Liver (tissue), 9 donors: ENCODE results near the gene NFAT5. TPM values are rescaled to one million over a fixed set of nuclear protein-coding genes. Genes with fewer than 3 reads are reported as not detected.

ENCODE experiments used
- DNase-seq: peaks from one replicate; pipeline ENCODE4 v3.0.0-alpha.2; 2017; ENCODE audit warnings: low spot score
- H3K27ac ChIP-seq, 2 donors: one replicate each; pipeline ENCODE4 v1.7.0; 2013; ENCODE audit warnings: inconsistent platforms in 2 of 2, low read length in 2 of 2, control low read depth in 1 of 2, low read depth in 1 of 2, mild to moderate bottlenecking in 1 of 2
- H3K27me3 ChIP-seq, 4 donors: one replicate each; pipeline versions ENCODE4 v1.6.1 to v1.7.0; 2013; ENCODE audit warnings: low read length in 3 of 4, inconsistent platforms in 1 of 4, mild to moderate bottlenecking in 1 of 4, moderate library complexity in 1 of 4; ENCODE audit not compliant: control insufficient read depth in 4 of 4, insufficient read depth in 4 of 4
- H3K36me3 ChIP-seq, 4 donors: one replicate each; pipeline versions ENCODE4 v1.6.1 to v1.7.0; 2013; ENCODE audit warnings: low read length in 3 of 4, mild to moderate bottlenecking in 3 of 4, low read depth in 1 of 4, moderate library complexity in 1 of 4; ENCODE audit not compliant: control insufficient read depth in 4 of 4, insufficient read depth in 3 of 4
- H3K4me1 ChIP-seq, 4 donors: one replicate each; pipeline versions ENCODE4 v1.6.1 to v1.7.0; 2013; ENCODE audit warnings: low read length in 3 of 4, mild to moderate bottlenecking in 3 of 4, moderate library complexity in 1 of 4; ENCODE audit not compliant: control insufficient read depth in 4 of 4, insufficient read depth in 4 of 4
- H3K4me3 ChIP-seq, 3 donors: one replicate each; pipeline versions ENCODE4 v1.6.1 to v1.7.0; 2013; ENCODE audit warnings: low read length in 3 of 3, control low read depth in 1 of 3, low read depth in 1 of 3, mild to moderate bottlenecking in 1 of 3
- H3K9ac ChIP-seq, 2 donors: one replicate each; pipeline ENCODE4 v1.7.0; 2013; ENCODE audit warnings: low read length in 2 of 2, mild to moderate bottlenecking in 2 of 2, moderate library complexity in 2 of 2, control low read depth in 1 of 2, low read depth in 1 of 2
- H3K9me3 ChIP-seq, 4 donors: one replicate each; pipeline versions ENCODE4 v1.6.1 to v1.7.0; 2013; ENCODE audit warnings: low read length in 3 of 4; ENCODE audit not compliant: control insufficient read depth in 4 of 4
- ATF3 ChIP-seq: IDR thresholded peaks from 2 replicates; pipeline ENCODE4 v1.6.1; 2016; ENCODE audit warnings: antibody characterized with exemption
- CTCF ChIP-seq: fragments of 150-350 bp; IDR thresholded peaks from 2 replicates; pipeline ENCODE4 v1.5.1; 2017; ENCODE audit warnings: improper control_type of control experiment, low read depth, low read length; ENCODE audit not compliant: missing input control
- EGR1 ChIP-seq, 2 donors: IDR thresholded peaks; 2 replicates each; pipeline ENCODE4 v1.6.1; 2016 to 2018; ENCODE audit warnings: antibody characterized with exemption in 2 of 2, low read depth in 2 of 2
- FOXA1 ChIP-seq: IDR thresholded peaks from 2 replicates; pipeline ENCODE4 v1.6.1; 2016; ENCODE audit warnings: antibody characterized with exemption
- FOXA2 ChIP-seq: IDR thresholded peaks from 2 replicates; pipeline ENCODE4 v1.6.1; 2016; ENCODE audit warnings: antibody characterized with exemption
- GABPA ChIP-seq, 2 donors: IDR thresholded peaks in 1 of 2; conservative IDR thresholded peaks in 1 of 2; 2 replicates each; pipeline ENCODE4 v1.6.1; 2016; ENCODE audit warnings: antibody characterized with exemption in 2 of 2, mild to moderate bottlenecking in 1 of 2, moderate library complexity in 1 of 2
- HNF4A ChIP-seq, 2 donors: conservative IDR thresholded peaks; 2 replicates each; pipeline ENCODE4 v1.6.1; 2016; ENCODE audit warnings: antibody characterized with exemption in 2 of 2, mild to moderate bottlenecking in 2 of 2
- HNF4G ChIP-seq: IDR thresholded peaks from 2 replicates; pipeline ENCODE4 v1.6.1; 2016; ENCODE audit warnings: antibody characterized with exemption
- JUND ChIP-seq, 2 donors: IDR thresholded peaks; 2 replicates each; pipeline ENCODE4 v1.6.1; 2016; ENCODE audit warnings: antibody characterized with exemption in 2 of 2
- NR2F2 ChIP-seq: IDR thresholded peaks from 2 replicates; pipeline ENCODE4 v1.6.1; 2016; ENCODE audit warnings: antibody characterized with exemption
- RAD21 ChIP-seq, 2 donors: IDR thresholded peaks; 2 replicates each; pipeline ENCODE4 v1.6.1; 2016; ENCODE audit warnings: antibody characterized with exemption in 2 of 2, mild to moderate bottlenecking in 2 of 2
- REST ChIP-seq: IDR thresholded peaks from 2 replicates; pipeline ENCODE4 v1.6.1; 2016; ENCODE audit warnings: antibody characterized with exemption, mild to moderate bottlenecking
- RXRA ChIP-seq, 2 donors: IDR thresholded peaks; 2 replicates each; pipeline ENCODE4 v1.6.1; 2017 to 2018; ENCODE audit warnings: antibody characterized with exemption in 2 of 2, mild to moderate bottlenecking in 1 of 2
- SP1 ChIP-seq: IDR thresholded peaks from 2 replicates; pipeline ENCODE4 v1.6.1; 2018; ENCODE audit warnings: antibody characterized with exemption, mild to moderate bottlenecking
- TAF1 ChIP-seq: conservative IDR thresholded peaks from 2 replicates; pipeline ENCODE4 v1.6.1; 2016; ENCODE audit warnings: antibody characterized with exemption, mild to moderate bottlenecking
- YY1 ChIP-seq: IDR thresholded peaks from 2 replicates; pipeline ENCODE4 v1.6.1; 2016; ENCODE audit warnings: antibody characterized with exemption, mild to moderate bottlenecking
- WGBS: extraction: QIAGEN DNeasy Blood & Tissue Kit; methylation state at CpG from one replicate; pipeline ENCODE4 v1.1.7; 2013; 5-methylcytosine and 5-hydroxymethylcytosine counted together
- polyA plus RNA-seq, 2 donors: library from polyadenylated mRNA; stranded (reverse) in 1 of 2; unstranded in 1 of 2; fragments of 200-250 nt in 1 of 2; fragments of >200 nt in 1 of 2; fragmentation: Nextera tagmentation in 1 of 2; extraction: Ambion mirVana in 1 of 2; gene quantifications; one replicate each; pipeline versions ENCODE4 v1.2.1 to v1.2.3, GENCODE V29; 2013 to 2015
- total RNA-seq, 2 donors: library from RNA; depleted of rRNA; stranded (reverse); fragments of >200 nt; gene quantifications; one replicate each; pipeline ENCODE4 v1.2.3, GENCODE V29; 2014
- TF ChIP-seq, protein P1 (sequence below): IDR thresholded peaks from 2 replicates; pipeline ENCODE4 v1.6.1; 2016; ENCODE audit warnings: antibody characterized with exemption
- TF ChIP-seq, protein P2 (sequence below): IDR thresholded peaks from 2 replicates; pipeline ENCODE4 v1.6.1; 2016; ENCODE audit warnings: antibody characterized with exemption
- donor health status: healthy.
- donor health status: healthy.
- donor health status: healthy.
- donor health status: healthy.
- donor health status: healthy.

NFAT5 gene
- total and polyA plus RNA-seq, 4 donors: 1.5 to 21.0 (median 11.2) TPM

DNA sequence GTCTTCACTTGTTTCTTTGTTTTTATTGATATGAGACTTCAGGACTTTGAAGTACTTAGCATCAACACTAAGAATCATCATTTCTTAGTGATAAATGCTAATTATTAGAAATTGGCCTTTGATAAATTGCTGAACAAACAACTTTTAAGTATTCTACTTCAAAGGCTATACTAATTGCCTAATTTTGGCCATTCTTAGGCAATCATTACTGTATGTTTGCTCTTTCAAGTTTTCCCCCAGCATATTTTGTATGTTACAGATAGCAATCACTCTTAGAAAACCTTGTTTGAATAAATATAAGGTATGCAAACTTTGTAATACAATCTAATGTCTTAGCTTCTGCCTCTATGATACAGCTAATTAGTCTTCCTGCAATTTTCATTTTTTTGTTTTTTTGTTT lies 114.6 kb downstream of the NFAT5 start (continued):
- TF ChIP-seq ATF3 (no peak), RAD21 (IDR thresholded peaks at IDR 0.05) (no peak), EGR1 (IDR thresholded peaks at IDR 0.05; ENCODE audit: low read depth in 2 of 2) (no peak), CTCF (no peak), RXRA (IDR thresholded peaks at IDR 0.05) (no peak), SP1 (no peak), GABPA (IDR thresholded peaks at IDR 0.05 in 1 of 2, conservative IDR thresholded peaks at IDR 0.05 in 1 of 2) (no peak), YY1 (no peak), TAF1 (no peak)

GRCh38 chr16:69688589-69688988 lies 122.8 kb downstream of the NFAT5 start:
- no peaks in the 10 kb centered on the region for H3K4me1 ChIP-seq
- peaks cover 21 to 38% (median 34%) of the 10 kb centered on the region in 4 donors for H3K36me3 ChIP-seq
- 96% methylated on average over 2 of the region's 2 CpGs for WGBS

More at GRCh38 chr16:69688589-69688988, 122.8 kb downstream of the NFAT5 start:
- Histone ChIP-seq H3K4me3 (no peak overlapping the region), H3K27me3 (no peaks in the 10 kb centered on the region), H3K27ac (no peak overlapping the region), H3K9ac (no peak overlapping the region), H3K9me3 (no peaks in the 10 kb centered on the region)
- no peak for DNase-seq
- TF ChIP-seq, protein P1, sequence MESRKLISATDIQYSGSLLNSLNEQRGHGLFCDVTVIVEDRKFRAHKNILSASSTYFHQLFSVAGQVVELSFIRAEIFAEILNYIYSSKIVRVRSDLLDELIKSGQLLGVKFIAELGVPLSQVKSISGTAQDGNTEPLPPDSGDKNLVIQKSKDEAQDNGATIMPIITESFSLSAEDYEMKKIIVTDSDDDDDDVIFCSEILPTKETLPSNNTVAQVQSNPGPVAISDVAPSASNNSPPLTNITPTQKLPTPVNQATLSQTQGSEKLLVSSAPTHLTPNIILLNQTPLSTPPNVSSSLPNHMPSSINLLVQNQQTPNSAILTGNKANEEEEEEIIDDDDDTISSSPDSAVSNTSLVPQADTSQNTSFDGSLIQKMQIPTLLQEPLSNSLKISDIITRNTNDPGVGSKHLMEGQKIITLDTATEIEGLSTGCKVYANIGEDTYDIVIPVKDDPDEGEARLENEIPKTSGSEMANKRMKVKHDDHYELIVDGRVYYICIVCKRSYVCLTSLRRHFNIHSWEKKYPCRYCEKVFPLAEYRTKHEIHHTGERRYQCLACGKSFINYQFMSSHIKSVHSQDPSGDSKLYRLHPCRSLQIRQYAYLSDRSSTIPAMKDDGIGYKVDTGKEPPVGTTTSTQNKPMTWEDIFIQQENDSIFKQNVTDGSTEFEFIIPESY: no peak
- TF ChIP-seq NR2F2: no peak
- no peak for TF ChIP-seq EGR1 (IDR thresholded peaks at IDR 0.05; ENCODE audit: low read depth in 2 of 2)
- no peak for TF ChIP-seq HNF4A (conservative IDR thresholded peaks at IDR 0.05)
- no peak for TF ChIP-seq HNF4G
- TF ChIP-seq RXRA (IDR thresholded peaks at IDR 0.05): no peak
- TF ChIP-seq ATF3: no peak
- no peak for TF ChIP-seq TAF1
- no peak for TF ChIP-seq FOXA2
- TF ChIP-seq REST: no peak
- TF ChIP-seq GABPA (IDR thresholded peaks at IDR 0.05 in 1 of 2, conservative IDR thresholded peaks at IDR 0.05 in 1 of 2): no peak
- TF ChIP-seq YY1: no peak
- no peak for TF ChIP-seq CTCF
- no peak for TF ChIP-seq FOXA1
- TF ChIP-seq RAD21 (IDR thresholded peaks at IDR 0.05): no peak
- TF ChIP-seq, protein P2, sequence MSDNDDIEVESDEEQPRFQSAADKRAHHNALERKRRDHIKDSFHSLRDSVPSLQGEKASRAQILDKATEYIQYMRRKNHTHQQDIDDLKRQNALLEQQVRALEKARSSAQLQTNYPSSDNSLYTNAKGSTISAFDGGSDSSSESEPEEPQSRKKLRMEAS: no peak
- TF ChIP-seq JUND (IDR thresholded peaks at IDR 0.05): no peak
- TF ChIP-seq SP1: no peak
